AG08395 (cell line): ENCODE data around the gene MED13L.

Experiments used
- DNase-seq: peaks from one replicate; pipeline ENCODE4 v3.0.0; 2012; ENCODE audit warnings: mixed read lengths, low spot score

The MED13L gene

DNA sequence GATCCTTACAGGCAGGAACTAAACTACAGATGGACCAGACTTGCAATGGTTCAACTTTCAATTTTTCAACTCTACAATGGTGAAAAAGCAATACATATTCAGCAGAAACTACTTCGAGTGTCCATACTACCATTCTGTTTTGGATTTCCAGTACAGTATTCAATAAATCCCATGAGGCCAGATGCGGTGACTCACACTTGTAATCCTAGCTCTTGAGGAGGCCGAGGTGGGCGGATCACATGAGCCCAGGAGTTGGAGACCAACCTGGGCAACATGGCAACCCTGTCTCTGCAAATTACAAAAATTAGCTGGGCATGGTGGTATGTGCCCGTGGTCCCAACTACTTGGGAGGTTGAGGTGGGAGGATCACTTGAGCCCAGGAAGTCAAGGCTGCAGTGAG lies 336.1 kb downstream of the MED13L start:
- no peak for DNase-seq

- no peak for DNase-seq
These were observed 338.6 kb downstream of the MED13L start for GRCh38 chr12:115938794-115939377.

GRCh38 chr12:115936997-115937916 lies 340.2 kb downstream of the MED13L start:
- no peak for DNase-seq

DNA sequence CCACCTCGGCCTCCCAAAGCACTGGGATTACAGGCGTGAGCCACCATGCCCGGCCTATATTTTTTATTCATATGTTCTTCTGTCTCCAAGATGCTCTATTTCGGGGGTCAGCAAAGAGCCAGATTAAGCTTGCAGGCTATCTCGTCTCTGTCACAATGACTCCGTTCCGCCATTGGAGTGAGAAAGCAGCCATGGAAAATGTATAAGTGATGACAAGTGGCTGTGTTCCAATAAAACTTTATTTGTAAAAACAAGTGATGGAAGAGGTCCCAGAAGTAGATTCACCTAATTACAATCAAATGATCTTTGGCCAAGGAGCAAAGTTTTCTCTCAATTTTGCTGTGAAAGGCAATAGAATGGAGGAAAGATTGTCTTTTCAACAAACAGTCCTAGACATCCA lies 342.6 kb downstream of the MED13L start:
- DNase-seq = no peak

DNA sequence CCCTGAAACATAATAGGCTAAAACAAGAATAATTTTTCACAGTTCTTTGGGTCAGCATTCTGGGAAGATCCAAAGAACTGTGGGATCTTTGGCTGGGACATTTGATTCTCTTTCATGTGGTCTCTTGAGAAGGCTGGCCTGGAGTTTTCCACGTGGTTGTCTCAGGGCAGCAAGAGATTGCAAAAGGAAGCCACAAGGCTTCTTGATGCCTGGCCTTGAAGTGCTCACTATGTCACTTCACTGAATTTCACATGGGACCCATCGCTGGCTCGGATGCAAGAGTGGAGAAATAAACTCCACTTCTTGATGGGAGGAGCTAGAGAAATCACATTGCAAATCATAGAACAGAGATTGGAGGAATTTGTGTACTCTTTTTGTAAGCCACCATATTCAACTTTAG lies 343.4 kb downstream of the MED13L start:
- no peak for DNase-seq

GRCh38 chr12:115932066-115932465 lies 345.4 kb downstream of the MED13L start:
- DNase-seq = no peak

- no peak for DNase-seq
These were observed 347.2 kb downstream of the MED13L start for GRCh38 chr12:115930336-115930735.

GRCh38 chr12:115926037-115926670 lies 351.3 kb downstream of the MED13L start:
- no peak for DNase-seq

GRCh38 chr12:115923851-115924250 lies 353.6 kb downstream of the MED13L start:
- DNase-seq = no peak

DNA sequence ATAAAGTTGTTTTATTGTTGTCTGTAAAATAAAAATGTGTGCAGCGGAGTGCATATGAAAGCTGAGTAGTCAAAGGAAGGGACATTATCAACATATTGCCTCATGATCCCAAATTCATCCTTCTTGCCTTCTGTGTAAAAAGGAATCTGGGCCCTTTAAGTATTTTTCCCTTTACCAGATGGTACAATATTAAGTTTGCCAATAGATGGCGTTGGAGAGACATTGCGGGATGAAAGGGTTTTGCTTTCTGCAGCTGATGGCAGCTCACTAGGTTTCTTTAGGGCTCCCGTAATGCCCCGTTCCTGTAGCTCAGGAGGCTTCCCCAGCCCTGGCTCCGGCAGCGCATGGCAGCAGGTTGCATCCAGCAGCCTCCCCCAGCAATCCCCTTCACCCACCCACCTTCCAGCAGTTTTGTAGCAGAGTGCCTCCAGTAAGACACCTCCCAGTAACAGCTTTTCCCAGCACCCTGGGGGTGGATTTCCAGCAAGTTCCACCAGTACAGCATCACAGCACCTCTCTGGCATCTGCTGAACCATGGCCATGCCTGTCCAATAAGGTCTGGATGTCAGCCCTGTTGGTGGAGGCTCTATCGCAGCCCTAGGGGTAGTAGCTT lies 354.4 kb downstream of the MED13L start:
- DNase-seq = no peak

GRCh38 chr12:115920395-115921183 lies 356.9 kb downstream of the MED13L start:
- DNase-seq = peak; percentile 39

- DNase-seq = no peak
These were observed 358.7 kb downstream of the MED13L start for GRCh38 chr12:115918763-115919162.

GRCh38 chr12:115916910-115917668 lies 360.4 kb downstream of the MED13L start:
- DNase-seq = peak; percentile 61

DNA sequence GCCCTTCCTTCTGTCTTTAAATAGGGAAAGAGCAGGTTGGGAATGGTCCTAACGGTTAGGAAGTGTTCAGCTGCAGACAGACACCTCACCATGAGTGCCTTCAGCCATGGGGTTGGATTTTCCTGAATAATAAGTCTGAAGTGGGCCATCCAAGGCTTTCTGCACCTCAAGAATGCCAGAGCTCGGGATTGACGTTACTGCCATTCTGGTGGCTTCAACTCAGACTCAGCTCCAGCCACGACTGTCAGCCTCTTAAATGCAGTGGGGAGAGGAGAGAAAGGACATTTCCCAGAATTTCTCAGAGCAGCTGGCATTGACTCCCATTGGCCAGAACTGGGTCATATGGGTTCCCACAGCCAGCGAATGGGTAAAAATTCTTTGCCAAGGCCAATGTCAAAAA lies 363.4 kb downstream of the MED13L start:
- DNase-seq = no peak

DNA sequence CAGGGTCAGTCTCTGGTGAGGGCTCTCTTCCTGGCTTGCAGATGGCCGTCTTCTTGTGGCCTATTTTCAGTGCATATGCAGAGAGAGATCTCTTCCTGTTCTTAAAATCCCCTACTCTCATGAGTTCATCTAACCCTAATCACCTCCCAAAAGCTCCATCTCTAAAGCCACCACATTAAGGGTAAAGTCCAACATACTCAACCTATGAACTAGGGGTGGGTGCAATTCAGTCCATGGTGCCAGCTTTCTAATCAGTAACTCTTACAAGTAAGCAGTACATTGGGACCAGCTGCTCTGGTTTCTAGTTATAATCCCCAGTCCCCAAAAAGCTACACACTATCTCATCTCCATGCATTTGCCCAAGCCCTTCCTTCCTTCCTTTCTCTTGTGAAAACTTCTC lies 365.1 kb downstream of the MED13L start:
- DNase-seq = no peak

GRCh38 chr12:115911360-115911759 lies 366.1 kb downstream of the MED13L start:
- no peak for DNase-seq

DNA sequence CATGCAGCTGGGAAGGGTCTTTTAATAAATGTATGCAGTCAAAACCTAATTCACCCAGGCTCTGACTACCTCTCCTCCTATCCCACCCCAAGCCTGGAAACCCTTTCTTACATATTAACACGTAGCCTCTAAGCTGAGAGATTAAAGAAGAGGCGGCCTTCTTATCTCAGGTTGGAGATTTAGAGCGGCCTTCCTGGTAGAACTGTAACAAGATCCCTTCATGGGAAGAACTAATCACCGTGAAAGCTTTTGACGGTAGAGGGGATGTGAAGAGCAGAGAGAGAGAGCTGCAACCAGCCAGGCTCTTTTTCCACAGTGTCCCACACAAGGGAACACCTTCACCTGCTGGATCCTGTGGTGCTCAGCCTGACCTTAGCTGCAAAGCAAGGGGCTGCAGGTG lies 367.4 kb downstream of the MED13L start:
- DNase-seq = no peak
